ENCODE measurements around the gene TIGIT. TPM values are rescaled to one million over a fixed set of nuclear protein-coding genes. Genes with fewer than 3 reads are reported as not detected.

The TIGIT gene
- total RNA-seq, 4 donors from 2014 or later: 0.33 TPM; not detected in 3

GRCh38 chr3:114323546-114324254 is 29.9 kb downstream of the TIGIT start:
- Histone ChIP-seq H3K4me3 (no peak overlapping the region), H3K4me1 (no peaks in the 10 kb centered on the region), H3K9me3 (no peaks in the 10 kb centered on the region), H3K27ac (replicated peaks in 1 of 4) (no peak overlapping the region), H3K27me3 (no peaks in the 10 kb centered on the region), H3K36me3 (peaks cover 0 to 5% (median 0%) of the 10 kb centered on the region in 4 donors)
- WGBS: 92% methylated on average over 3 of the region's 3 CpGs
- no peak for TF ChIP-seq POLR2AphosphoS5 (IDR thresholded peaks at IDR 0.05)
- TF ChIP-seq EP300 (IDR thresholded peaks at IDR 0.05): no peak
- no peak for TF ChIP-seq POLR2A (IDR thresholded peaks at IDR 0.05; ENCODE audit: low read depth)
- TF ChIP-seq, protein P1, sequence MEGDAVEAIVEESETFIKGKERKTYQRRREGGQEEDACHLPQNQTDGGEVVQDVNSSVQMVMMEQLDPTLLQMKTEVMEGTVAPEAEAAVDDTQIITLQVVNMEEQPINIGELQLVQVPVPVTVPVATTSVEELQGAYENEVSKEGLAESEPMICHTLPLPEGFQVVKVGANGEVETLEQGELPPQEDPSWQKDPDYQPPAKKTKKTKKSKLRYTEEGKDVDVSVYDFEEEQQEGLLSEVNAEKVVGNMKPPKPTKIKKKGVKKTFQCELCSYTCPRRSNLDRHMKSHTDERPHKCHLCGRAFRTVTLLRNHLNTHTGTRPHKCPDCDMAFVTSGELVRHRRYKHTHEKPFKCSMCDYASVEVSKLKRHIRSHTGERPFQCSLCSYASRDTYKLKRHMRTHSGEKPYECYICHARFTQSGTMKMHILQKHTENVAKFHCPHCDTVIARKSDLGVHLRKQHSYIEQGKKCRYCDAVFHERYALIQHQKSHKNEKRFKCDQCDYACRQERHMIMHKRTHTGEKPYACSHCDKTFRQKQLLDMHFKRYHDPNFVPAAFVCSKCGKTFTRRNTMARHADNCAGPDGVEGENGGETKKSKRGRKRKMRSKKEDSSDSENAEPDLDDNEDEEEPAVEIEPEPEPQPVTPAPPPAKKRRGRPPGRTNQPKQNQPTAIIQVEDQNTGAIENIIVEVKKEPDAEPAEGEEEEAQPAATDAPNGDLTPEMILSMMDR (IDR thresholded peaks at IDR 0.05): no peak
- DNase-seq (ENCODE audit: extremely low spot score): no peak
- intact Hi-C loops (cut with DNase I): no loop called here

- Histone ChIP-seq H3K4me3 (no peak overlapping the region), H3K9me3 (no peaks in the 10 kb centered on the region), H3K27me3 (no peaks in the 10 kb centered on the region), H3K36me3 (peaks cover 0 to 8% (median 3%) of the 10 kb centered on the region in 4 donors), H3K4me1 (no peaks in the 10 kb centered on the region), H3K27ac (replicated peaks in 1 of 4) (no peak overlapping the region)
- intact Hi-C loops (cut with DNase I): no loop called here
- TF ChIP-seq POLR2A (IDR thresholded peaks at IDR 0.05; ENCODE audit: low read depth) (no peak), EP300 (IDR thresholded peaks at IDR 0.05) (no peak), POLR2AphosphoS5 (IDR thresholded peaks at IDR 0.05) (no peak)
- TF ChIP-seq, protein P1 (IDR thresholded peaks at IDR 0.05): no peak
- no peak for DNase-seq (ENCODE audit: extremely low spot score)
- 94% methylated on average over 4 of the region's 4 CpGs for WGBS
Observed at GRCh38 chr3:114327665-114328064, 33.8 kb downstream of the TIGIT start.

GRCh38 chr3:114328345-114328744 is 34.5 kb downstream of the TIGIT start:
- Histone ChIP-seq H3K27ac (replicated peaks in 1 of 4) (no peak overlapping the region), H3K27me3 (no peaks in the 10 kb centered on the region), H3K4me1 (no peaks in the 10 kb centered on the region), H3K4me3 (no peak overlapping the region), H3K36me3 (peaks cover 0 to 8% (median 3%) of the 10 kb centered on the region in 4 donors), H3K9me3 (no peaks in the 10 kb centered on the region)
- 87% methylated on average over 3 of the region's 3 CpGs for WGBS
- DNase-seq (ENCODE audit: extremely low spot score): no peak
- intact Hi-C loops (cut with DNase I): no loop called here
- TF ChIP-seq POLR2A (IDR thresholded peaks at IDR 0.05; ENCODE audit: low read depth): no peak
- TF ChIP-seq, protein P1 (IDR thresholded peaks at IDR 0.05): no peak
- no peak for TF ChIP-seq EP300 (IDR thresholded peaks at IDR 0.05)
- TF ChIP-seq POLR2AphosphoS5 (IDR thresholded peaks at IDR 0.05): no peak

GRCh38 chr3:114329823-114330222 is 36.0 kb downstream of the TIGIT start:
- no peak for DNase-seq (ENCODE audit: extremely low spot score)
- intact Hi-C loops (cut with DNase I): no loop called here
- H3K36me3 ChIP-seq: peaks cover 0 to 8% (median 3%) of the 10 kb centered on the region in 4 donors
- H3K27me3 ChIP-seq: no peaks in the 10 kb centered on the region
- H3K9me3 ChIP-seq: no peaks in the 10 kb centered on the region
- H3K27ac ChIP-seq (replicated peaks in 1 of 4): no peak overlapping the region
- no peak overlapping the region for H3K4me3 ChIP-seq
- WGBS: 96% methylated on average over 2 of the region's 2 CpGs
- H3K4me1 ChIP-seq: no peaks in the 10 kb centered on the region
- TF ChIP-seq POLR2AphosphoS5 (IDR thresholded peaks at IDR 0.05) (no peak), EP300 (IDR thresholded peaks at IDR 0.05) (no peak), POLR2A (IDR thresholded peaks at IDR 0.05; ENCODE audit: low read depth) (no peak)
- TF ChIP-seq, protein P1 (IDR thresholded peaks at IDR 0.05): no peak

Data from esophagus muscularis mucosa (tissue), 4 donors.